T-helper 1 cell (primary cell): ENCODE data around the gene GRXCR1.

Experiments used
- DNase-seq, 5 donors: peaks; one replicate each; pipeline ENCODE4 v3.0.0-alpha.2; 2012 to 2020
- total RNA-seq, 4 donors: gene quantifications; one replicate each; lab custom pipeline; 2026; lab: John Stamatoyannopoulos, UW

GRXCR1 gene
- 0 to 0.27 (median 0) reads per million in 4 donors for total RNA-seq

DNA sequence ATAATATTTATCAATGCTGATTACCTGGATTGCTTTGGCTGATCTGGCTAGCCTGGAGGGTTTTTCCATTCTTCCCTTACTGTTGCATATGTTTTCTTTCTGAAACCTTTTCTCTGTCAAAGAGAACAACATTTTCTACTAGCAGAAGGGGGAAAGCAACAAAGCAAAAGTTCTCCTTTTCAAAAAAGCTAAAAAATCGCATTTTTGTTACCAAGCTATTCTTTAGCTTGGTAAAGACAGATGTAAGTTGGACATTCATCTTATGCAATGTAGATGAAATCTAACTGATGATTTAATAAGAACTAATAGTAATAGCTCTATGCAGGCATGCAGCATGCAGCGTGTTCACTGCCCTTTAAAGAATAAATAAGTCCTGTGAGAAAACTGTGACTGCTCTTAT lies at the start of gene GRXCR1:
TSS of gene GRXCR1 (plus strand) at position 301 of the 400 bp plus-strand sequence. CDS start 554 bp downstream, outside the sequence.
- DNase-seq: no peak

DNA sequence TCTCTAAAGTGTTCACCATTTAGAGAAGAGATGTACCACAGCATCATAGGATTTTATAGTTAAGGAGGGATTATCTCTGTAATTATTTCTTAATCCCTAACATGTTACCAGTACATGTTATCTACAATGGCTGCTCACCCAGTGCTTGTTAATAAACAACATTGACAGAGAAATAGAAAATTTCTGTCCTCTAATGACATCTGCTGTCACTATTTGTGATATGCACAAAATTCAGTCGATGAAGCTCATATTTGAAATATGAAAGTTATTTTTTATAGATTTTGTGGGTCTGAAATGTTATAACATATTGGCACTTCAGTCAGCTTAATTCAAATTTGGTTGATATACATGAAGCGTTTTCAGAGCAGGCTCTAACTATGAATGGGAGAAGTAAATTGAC lies 48.8 kb upstream of the GRXCR1 start:
- DNase-seq: no peak

DNA sequence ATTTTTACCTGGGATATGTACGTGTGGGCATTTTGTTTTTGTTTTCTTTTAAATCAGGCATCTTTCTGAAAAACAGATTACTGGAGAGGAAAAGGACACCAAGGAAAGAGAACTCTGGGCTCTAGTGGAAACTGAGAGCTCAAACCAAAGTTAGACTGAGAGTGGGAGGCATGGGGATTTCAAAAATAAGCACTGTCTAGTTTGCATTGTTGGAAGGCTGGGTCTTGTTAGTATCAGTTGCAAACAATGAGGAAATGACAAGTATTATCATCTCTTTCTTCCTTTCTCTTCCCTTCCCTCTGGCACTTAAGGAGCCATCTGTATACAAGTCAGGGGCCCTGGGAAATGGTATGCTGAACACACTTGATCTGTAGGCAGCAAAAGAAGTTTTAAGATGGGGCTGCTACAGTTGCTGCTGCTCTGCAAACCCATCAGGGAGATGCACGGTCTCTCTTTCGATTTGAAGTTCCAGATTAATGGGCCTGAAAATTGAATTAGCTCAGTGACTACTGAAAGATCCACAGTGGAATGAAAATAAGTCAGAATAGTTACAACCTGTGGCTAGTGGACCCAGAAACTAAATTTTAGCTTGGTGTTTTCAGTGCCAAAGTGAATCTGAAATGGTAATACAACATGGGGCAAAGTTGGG lies 48.0 kb upstream of the GRXCR1 start:
- no peak for DNase-seq

DNA sequence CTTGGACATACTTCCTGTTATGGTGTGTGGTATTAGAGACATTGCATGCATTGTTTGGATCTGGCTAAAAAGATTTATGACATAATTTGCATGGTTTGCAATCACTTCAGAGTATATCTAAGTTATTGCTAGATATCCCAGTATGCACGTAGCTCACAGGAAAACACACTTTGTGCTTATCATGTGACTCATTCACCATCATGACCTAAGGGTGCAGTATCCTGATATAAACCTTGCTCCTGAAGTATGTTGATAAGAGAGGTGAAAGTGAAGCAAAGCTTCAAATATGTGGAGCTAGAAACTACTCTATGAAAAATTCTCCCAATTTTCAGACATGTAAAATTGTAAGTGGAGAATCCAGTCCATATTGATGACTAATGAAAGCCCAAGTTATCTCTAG lies 46.9 kb upstream of the GRXCR1 start:
- no peak for DNase-seq

DNA sequence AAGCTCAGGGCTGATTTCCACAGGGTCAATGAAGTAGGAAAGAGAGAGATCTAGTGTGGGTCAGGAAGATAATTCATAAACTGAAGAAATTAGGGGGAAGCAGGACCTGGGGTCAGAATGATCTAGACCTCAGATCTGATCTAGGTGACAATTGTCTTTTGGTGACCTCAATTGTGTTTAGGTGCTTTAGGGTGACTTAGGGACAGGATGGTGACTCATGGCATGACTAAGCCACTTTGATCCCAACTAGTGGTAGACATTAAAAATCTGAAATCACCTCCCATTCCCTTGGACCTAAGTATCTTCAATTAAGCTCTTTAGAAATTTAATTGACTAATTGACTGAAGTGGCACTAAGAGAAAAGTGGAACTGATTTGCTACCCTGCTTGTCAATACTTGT lies 36.7 kb upstream of the GRXCR1 start:
- no peak for DNase-seq

DNA sequence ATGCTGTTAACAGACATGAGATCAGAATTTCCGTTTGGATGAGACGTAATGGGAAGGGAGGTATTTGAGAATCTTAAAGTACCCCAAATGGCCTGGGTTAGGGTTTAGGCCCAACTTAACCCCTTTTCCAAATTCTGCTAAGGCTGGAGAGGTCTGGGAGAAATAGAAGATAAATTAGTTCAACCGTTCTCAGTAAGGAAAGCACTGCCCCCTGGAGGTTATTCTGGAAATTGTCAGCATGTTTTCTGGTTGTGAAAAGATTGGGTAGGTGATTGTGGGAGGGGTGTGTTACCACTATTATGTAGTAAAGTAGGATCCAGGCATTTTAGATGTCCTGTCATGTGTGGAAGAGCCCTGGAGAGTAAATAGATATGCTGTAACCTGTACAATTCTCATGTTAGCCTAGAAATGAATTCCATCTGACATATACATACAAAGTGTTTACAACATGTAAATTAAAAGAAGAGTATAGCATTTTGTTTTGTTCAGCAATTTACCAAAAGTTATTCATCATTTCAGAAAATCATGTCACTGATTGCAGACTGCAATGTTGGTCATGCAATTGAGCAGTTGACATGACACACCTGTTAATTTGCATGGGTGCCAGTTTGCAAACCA lies 26.8 kb upstream of the GRXCR1 start:
- peak in 3 of 5 donors; percentile 13 to 41 (median 34) for DNase-seq

DNA sequence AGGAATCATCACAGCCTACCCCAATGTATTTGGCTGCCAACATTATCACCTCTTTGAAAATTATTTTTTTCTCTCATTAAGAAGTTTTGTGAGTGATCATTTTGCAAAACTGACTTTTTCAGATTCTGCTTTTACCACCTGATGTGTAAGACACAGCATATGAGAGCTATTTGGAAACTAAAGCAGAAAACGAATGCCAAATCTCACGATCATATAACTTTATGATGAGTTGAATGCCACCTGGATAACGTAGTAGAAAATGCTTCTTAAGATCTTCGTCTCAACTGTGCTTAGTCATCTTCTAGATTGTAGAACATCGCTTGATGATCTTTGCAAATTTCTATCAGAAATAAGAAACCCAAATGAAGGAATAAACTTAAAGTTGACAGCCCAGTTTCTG lies 21.3 kb upstream of the GRXCR1 start:
- no peak for DNase-seq

DNA sequence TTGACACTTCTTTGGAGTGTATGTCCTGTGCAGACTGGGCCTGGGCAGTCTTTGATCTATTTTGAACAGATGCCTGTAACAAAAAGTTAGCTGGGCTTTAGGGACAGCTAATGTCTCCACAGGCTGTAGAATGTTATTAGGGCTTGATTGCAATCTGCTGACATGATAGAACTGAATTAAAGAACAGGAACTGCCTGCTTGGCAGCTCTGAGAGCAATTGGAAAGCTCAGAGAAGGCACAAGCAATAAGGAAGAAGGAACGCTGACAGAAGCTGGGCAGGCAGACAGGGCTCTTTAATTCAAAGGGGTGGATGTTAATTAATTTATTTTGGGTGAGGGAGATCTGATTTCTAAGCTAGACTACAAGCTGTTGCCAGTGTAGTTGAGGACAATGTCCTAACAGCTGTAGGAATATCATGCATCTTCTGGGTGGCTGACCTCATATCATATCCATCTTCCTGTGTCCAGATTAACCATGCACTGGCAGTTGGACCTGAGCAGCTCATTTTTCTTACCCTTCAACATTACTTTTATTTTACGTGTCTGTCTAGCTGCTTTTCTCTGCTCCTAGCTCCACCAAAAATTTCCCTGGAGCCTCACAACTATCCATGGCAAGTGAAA lies 20.7 kb upstream of the GRXCR1 start:
- no peak for DNase-seq

DNA sequence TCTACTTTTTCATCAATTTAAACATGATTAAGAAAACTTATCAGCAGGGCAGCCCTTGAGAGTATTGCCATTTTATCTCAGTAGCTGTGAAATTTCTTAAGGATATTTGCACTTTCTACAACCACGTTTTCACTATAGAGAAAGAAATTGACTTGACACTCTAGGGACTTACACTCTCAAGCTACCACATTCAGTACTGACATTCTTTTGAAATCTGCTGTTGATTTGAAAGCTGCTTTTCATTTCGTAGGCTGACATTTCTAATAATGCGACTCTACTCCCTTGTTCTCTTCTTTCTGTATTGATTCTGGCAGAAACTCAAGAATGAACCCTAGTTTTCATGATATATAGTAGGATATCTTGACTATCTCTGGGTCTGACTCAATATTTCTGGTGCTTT lies 13.7 kb upstream of the GRXCR1 start:
- no peak for DNase-seq

DNA sequence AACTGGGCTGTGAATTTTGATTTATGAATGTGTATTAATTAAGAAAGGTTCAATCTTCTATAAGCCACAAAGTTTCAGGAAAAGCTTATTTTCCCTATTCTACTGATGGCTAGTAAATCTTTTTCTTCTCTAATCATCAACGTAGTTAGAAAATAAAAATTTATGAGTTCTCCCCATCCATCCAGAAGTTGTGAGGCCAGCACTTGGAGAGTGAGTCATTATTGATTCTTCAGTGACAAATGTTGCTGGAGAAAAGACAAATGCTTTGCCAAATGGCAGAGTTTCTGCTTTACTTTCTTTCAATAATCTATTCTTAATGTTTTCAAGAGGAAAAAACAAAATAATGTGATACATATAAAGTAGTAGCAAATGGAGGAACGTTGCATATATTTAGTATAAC lies 11.3 kb upstream of the GRXCR1 start:
- DNase-seq: no peak

DNA sequence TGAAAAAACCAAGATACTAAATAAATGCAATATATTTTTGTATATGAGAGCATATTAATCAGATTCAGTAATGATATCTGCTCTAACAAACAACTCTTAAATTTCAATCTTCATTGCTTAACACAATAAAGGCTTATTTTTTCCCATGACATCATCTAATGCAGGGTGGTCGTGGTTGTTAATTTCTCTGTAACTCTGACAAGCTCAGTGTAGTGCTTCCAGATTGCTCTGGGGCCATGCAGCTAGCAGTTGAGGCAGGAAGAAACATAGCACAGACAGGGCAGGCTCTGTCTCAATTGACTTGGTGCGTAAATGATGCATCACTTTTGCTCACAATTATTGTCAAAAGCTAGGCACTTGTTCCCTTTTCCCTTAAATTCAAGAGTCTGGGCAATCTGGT lies 869 bp upstream of the GRXCR1 start:
- DNase-seq: no peak

DNA sequence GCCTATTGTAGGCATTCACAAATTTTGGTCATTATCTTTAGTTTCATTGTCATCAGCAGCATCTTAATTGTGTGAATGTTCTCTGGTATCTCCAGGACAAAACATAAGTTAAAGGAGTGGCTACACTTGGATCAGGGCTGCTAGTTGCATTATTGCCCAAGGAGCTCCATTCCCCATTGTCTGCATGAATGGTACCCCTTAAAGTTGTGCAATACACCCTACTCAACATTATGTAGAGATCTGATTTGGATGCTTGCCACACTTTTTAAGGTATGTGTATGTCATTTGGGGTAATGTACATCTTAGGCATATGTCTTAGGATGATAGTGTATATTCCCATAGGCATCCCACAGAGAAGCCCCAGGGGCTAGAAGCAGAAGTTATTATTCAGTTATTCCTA lies 2.9 kb downstream of the GRXCR1 start:
- DNase-seq: no peak

DNA sequence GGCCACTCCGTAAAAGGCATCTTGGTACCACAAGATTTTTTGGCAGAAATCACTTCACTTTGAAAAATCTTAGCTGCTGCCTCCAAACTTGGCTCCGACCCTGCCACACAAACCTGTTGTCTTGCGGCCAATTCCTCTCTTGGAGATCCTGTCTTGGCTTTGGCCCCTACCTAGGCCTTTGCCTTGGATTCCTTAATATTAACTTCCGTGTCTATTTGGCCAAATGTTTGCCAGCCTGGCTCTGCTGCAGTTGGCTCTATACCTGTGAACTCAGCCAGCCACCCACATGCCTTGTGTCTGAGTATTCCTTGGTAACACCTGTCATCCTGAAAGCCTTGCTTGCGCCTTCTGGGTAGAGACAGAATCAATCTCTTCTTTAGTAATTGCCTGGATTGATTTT lies 12.5 kb downstream of the GRXCR1 start:
- no peak for DNase-seq

DNA sequence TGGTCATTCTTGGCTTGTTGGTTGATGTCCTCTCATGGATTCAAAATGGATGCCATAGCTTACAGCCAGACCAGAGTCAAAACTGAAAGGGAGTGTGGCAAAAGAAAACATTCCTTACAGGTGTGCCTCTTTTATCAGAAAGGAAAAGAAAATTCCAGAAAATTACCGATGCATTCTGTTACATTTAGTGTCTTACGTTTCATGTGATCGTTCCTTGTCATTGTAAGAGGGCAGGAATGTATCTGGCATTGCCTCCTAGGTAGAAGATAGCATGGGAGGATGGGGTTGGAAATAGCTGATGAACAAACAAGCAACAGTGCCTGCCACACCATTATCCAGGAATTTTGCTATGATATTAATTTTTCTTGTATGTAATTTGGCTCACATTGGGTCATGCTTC lies 13.1 kb downstream of the GRXCR1 start:
- no peak for DNase-seq

DNA sequence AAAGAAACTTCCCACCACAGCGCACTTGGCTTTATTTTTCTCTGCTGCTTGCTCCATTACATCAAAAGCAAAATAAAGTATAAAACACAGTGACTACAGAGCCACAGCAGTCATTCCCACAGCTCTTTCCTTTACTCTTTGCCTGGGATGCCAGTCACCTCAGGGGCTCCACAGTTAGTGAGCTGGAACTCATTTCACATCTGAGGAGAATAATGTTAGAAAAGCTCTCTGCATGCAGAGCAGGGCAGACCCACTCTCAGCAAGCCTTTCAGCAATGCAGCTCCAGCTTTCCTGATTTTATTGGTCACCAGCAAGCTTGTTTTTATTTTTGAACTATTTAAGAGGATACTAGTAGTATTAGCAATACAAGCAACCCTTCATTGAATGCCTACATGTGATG lies 13.8 kb downstream of the GRXCR1 start:
- no peak for DNase-seq

DNA sequence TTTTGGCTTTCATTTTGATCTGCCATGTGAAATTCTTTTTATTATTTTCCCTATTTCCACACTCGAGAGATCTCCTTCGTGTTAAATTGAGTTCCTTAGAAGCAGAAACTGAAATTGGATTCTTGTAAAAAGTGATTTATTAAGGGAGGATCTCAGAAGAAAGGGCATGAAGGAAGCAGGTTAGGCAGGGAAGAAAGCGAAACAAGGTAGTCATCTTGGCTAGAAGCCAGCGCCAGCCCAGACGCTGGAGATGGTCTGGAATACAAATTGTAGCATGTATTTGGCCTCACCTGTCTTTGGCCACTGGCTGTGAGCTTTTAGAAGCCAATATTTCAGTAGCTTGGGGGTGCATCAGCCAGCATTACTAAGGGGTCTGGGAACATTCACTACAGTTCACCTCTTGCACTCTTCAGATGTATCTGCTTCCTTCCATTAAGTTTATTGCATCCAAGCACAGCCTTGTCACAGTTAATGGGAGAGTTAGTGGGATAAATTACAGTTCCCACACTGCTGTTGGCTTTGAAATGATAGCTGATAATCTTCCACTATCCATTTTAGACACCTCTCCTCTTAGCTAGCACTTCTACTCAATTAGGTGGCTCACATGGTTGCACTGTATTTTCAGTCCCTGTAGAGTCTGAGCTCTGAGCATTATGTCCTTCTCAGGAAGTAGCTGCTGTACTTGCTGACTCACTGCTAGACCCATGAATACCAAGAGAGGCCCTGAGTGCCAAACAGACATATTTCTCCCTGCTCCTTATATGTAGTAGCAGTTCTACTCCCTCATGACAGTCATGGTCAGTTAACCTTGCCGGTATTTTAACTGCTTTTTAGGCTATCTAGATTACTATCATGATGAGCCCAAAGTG lies 14.6 kb downstream of the GRXCR1 start:
- DNase-seq: no peak

DNA sequence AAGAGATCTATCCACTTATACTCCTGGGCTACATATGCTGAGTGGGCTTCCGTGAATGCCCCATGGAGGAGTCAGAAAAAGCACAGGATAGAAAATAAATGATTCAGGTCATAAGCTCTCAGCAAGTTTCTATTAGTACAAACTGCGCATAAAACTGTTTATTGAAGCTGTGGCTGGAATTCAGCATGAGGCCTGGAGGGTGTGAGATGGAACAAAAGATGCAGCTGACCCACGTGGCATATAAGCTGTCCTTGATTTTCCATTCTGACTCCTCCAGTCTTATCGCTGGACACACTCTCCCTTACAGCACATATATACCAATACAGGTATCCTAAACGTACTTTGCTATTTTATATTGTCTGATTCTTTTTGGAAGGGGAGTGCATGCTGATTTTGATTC lies 17.9 kb downstream of the GRXCR1 start:
- DNase-seq: no peak

DNA sequence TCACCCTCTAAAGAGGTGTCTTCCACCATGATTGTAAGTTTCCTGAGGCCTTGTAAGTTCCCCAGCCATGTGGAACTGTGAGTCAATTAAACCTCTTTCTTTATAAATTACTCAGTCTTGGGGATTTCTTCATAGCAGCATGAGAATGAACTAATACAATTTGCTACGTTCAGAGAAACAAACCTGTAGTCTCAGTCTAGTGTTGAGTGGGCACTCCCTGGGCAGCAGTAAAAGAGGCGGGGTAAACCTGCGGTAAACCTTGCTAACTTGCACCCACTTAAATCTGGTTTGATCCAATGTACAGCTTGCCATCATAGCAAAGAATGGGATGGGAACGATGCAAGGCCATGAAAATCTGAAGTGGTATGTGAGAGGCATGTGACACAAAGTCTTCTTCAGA lies 22.4 kb downstream of the GRXCR1 start:
- no peak for DNase-seq

DNA sequence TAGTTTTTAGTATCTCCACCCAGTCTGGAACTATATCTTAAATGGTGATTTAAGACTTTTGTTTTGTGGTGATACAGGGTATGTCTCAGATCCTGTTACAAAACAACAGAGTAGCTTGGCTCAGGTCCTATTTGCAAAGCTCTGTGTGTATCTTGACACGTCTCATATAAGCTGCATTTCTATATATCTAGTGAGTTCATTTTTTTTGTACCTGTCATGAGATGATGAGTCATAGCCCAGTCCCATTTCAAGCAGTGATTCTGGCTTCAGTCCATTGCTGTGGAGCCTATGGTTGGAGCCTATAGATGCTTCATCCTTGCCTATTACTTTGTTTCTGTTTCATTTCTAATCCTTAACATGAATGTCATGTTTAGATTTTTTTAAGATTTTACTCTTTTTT lies 23.0 kb downstream of the GRXCR1 start:
- no peak for DNase-seq

DNA sequence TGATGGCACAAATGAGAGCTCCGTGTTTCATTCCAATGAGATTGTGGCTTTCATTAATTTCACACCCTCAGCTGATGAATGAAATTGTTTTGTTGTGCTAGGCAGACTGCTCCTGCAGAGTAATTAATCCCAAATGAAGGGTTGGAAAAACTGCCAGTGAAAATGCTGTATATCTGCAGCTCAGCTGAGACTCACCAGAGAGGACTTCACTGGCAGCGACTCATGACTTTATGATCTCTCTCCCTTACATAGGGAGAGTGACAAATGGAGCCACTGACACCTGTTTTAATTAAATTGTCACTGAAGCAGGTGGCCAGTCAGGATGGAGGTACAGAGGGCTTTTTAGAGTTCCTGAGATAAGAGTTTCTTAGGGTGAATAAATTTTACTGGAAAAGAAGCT lies 24.8 kb downstream of the GRXCR1 start:
- DNase-seq: no peak

DNA sequence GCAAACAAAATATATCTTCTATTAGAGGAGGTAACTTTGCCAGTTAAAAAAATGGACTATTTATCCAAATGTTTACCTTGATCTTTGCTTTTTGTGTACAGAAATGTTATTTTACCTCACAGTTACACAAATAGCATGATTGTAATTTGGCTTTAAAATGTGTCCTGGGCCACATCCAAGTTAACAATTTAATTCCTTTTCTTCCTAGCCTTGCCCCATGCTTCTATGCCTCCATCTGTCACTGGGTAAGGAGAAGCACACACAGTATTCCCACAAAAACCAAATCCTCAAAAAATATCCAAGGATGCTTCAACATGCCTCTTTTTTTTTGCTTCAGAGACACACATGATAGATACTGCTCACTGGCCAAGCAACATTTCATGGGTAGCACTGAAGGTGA lies 30.9 kb downstream of the GRXCR1 start:
- DNase-seq: no peak

DNA sequence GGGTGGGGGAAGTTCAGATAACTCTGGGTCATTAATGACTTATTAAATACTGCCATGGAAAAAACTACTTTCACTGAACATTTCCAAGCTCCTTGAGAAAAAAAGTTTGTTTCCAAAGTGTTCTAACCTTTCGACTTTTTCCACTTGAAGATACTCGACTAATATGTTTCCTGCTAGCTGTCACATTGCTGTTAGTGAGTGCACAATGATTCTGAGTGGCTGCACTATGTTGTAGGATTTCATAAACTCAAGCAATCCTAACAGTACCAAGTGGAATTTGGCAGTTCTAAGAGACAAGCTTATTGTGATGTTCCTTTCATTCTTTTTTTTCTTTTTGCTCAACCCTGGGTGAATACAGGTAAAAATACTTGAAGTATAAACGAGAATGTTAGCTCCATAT lies 33.4 kb downstream of the GRXCR1 start:
- no peak for DNase-seq

DNA sequence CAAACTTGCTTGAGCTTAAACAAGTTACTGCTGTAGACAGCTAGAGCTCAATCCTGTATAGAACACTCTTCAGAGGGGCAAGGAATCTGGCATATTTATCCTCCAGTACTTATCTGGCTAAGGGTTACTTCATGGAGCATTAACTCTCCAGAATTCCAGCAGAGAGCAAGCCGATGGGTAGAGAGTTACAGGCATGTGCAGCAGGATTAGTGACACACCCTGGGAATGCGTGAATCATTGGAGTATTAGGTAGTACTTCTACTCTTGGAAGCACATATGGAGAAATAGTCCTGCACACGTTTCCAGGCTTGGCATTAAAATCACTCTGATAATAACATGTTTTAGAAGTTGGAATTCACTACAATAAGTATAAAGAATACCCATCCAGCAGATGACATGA lies 35.4 kb downstream of the GRXCR1 start:
- no peak for DNase-seq

DNA sequence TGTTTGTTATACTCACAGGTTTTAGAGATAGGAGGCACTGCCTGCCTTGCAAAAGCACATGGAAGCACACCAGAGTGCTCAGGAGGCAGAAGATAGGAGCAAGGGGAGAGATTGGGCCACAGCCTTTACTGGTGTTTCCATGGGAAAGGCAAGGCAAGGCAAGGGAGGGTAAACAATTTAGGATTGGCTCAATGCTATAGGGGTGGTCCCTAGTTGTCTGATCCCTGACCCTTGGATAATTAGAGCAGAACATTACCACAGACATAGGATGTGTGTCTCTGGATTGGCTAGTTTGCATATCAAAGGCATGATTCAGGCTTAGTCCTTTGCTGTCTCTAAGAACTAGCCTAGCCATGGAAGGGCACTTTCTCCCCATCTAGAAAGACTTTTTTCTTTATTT lies 36.1 kb downstream of the GRXCR1 start:
- no peak for DNase-seq
